IMR-90 (cell line): ENCODE data around the gene ZNF418. TPM values are rescaled to one million over a fixed set of nuclear protein-coding genes. Genes with fewer than 3 reads are reported as not detected.

ENCODE experiments used
- ATAC-seq: fragments of 200-7000 bp; cut with Tn5 transposase; 2 replicates; pipeline ENCODE4 v1.9.1; 2020; ENCODE audit warnings: low read depth, mild to moderate bottlenecking, moderate library complexity
- BruUV-seq: library from RNA; stranded (reverse); fragments of 400-500 nt; replicated peaks from 2 replicates; lab custom pipeline; 2021; lab: Mats Ljungman, UMichigan
- CTCF ChIA-PET: fragments of 300-600 bp; formaldehyde crosslinking; extraction: SDS; loops from one replicate; lab custom pipeline; 2021; ENCODE audit warnings: antibody characterized with exemption; lab: Yijun Ruan, JAX
- POLR2A ChIA-PET: fragments of 300-600 bp; sonication (Branson Sonifier 250); formaldehyde crosslinking; loops from one replicate; lab custom pipeline; 2022; ENCODE audit warnings: antibody characterized with exemption; ENCODE audit not compliant: unreplicated experiment; lab: Charles Lee
- DNase-seq: peaks from one replicate; pipeline ENCODE4 v3.0.0; 2013
- H2AFZ ChIP-seq: replicated peaks from 2 replicates; pipeline ENCODE3; 2013; ENCODE audit warnings: low read length, mild to moderate bottlenecking; ENCODE audit not compliant: poor library complexity
- H2AK5ac ChIP-seq: 2 replicates; pipeline ENCODE4 v1.6.1; 2013; ENCODE audit warnings: low read depth, low read length, inconsistent platforms
- H2AK9ac ChIP-seq: replicated peaks from 2 replicates; pipeline ENCODE3; 2013; ENCODE audit warnings: mild to moderate bottlenecking, low read depth, low read length, moderate library complexity; ENCODE audit not compliant: poor library complexity
- H2BK120ac ChIP-seq: 2 replicates; pipeline ENCODE4 v1.6.1; 2013; ENCODE audit warnings: low read depth, low read length, inconsistent platforms
- H2BK15ac ChIP-seq: 3 replicates; pipeline ENCODE4 v1.6.1; 2013; ENCODE audit warnings: low read depth, low read length, inconsistent platforms
- H2BK20ac ChIP-seq: 2 replicates; pipeline ENCODE4 v1.6.1; 2013; ENCODE audit warnings: low read depth, mild to moderate bottlenecking, inconsistent platforms, low read length, moderate library complexity
- H2BK5ac ChIP-seq: 2 replicates; pipeline ENCODE4 v1.6.1; 2013; ENCODE audit warnings: mild to moderate bottlenecking, low read depth, low read length, inconsistent platforms; ENCODE audit not compliant: poor library complexity, severe bottlenecking
- H3K14ac ChIP-seq: replicated peaks from 2 replicates; pipeline ENCODE4 v1.6.1; 2013; ENCODE audit warnings: low read depth, low read length, inconsistent platforms
- H3K18ac ChIP-seq: 2 replicates; pipeline ENCODE4 v1.6.1; 2013; ENCODE audit warnings: low read depth, low read length, control low read depth
- H3K23ac ChIP-seq: 2 replicates; pipeline ENCODE4 v1.6.1; 2013; ENCODE audit warnings: low read depth, low read length, inconsistent platforms
- H3K27ac ChIP-seq: 2 replicates; pipeline ENCODE4 v1.5.1; 2013; ENCODE audit warnings: mild to moderate bottlenecking, control low read depth, low read length; ENCODE audit not compliant: insufficient read depth
- H3K27me3 ChIP-seq: 2 replicates; pipeline ENCODE4 v1.6.1; 2013; ENCODE audit warnings: low read length; ENCODE audit not compliant: control insufficient read depth, insufficient read depth
- H3K36me3 ChIP-seq: 2 replicates; pipeline ENCODE4 v1.6.1; 2013; ENCODE audit warnings: low read length, mixed read lengths; ENCODE audit not compliant: control insufficient read depth, insufficient read depth
- H3K4ac ChIP-seq: 2 replicates; pipeline ENCODE4 v1.6.1; 2013; ENCODE audit warnings: low read depth, low read length, inconsistent platforms
- H3K4me1 ChIP-seq: 2 replicates; pipeline ENCODE4 v1.6.1; 2013; ENCODE audit warnings: low read length, mixed read lengths; ENCODE audit not compliant: control insufficient read depth, insufficient read depth
- H3K4me2 ChIP-seq: 2 replicates; pipeline ENCODE4 v1.6.1; 2013; ENCODE audit warnings: low read depth, mild to moderate bottlenecking, control low read depth, low read length, moderate library complexity
- H3K4me3 ChIP-seq: 2 replicates; pipeline ENCODE4 v1.5.1; 2013; ENCODE audit warnings: low read depth, mild to moderate bottlenecking, control low read depth, low read length, moderate library complexity; ENCODE audit not compliant: insufficient read depth
- H3K56ac ChIP-seq: 2 replicates; pipeline ENCODE4 v1.6.1; 2013; ENCODE audit warnings: low read length, inconsistent platforms; ENCODE audit not compliant: insufficient read depth; ENCODE audit errors: extremely low read depth
- H3K79me1 ChIP-seq, 2 experiments: 2 replicates each; pipeline ENCODE4 v1.6.1; 2013; ENCODE audit warnings: low read length in 2 of 2, inconsistent platforms in 1 of 2, low read depth in 1 of 2
- H3K9ac ChIP-seq: 2 replicates; pipeline ENCODE4 v1.6.1; 2013; ENCODE audit warnings: low read depth, low read length, control low read depth
- H3K9me1 ChIP-seq: 2 replicates; pipeline ENCODE4 v1.6.1; 2013; ENCODE audit warnings: low read length, inconsistent platforms; ENCODE audit not compliant: insufficient read depth
- H3K9me3 ChIP-seq: 2 replicates; pipeline ENCODE4 v1.6.1; 2013; ENCODE audit warnings: low read length; ENCODE audit not compliant: control insufficient read depth, insufficient read depth
- H4K20me1 ChIP-seq: 2 replicates; pipeline ENCODE4 v1.6.1; 2013; ENCODE audit warnings: low read length, inconsistent platforms; ENCODE audit not compliant: insufficient read depth
- H4K5ac ChIP-seq: 2 replicates; pipeline ENCODE4 v1.6.1; 2013; ENCODE audit warnings: mild to moderate bottlenecking, low read depth, low read length, control low read depth
- H4K8ac ChIP-seq, 2 experiments: 2 replicates each; pipeline ENCODE4 v1.6.1; 2013; ENCODE audit warnings: low read depth in 2 of 2, low read length in 2 of 2, control low read depth in 1 of 2, inconsistent platforms in 1 of 2
- H4K91ac ChIP-seq: 2 replicates; pipeline ENCODE4 v1.6.1; 2013; ENCODE audit warnings: low read depth, low read length, inconsistent platforms; ENCODE audit not compliant: insufficient read depth
- BHLHE40 ChIP-seq: fragments of 150-350 bp; IDR thresholded peaks from 2 replicates; pipeline ENCODE4 v1.6.1; 2016; ENCODE audit warnings: mild to moderate bottlenecking, low read depth, low read length
- CEBPB ChIP-seq: IDR thresholded peaks from 2 replicates; pipeline ENCODE4 v1.6.1; 2012; ENCODE audit warnings: low read depth, low read length, improper control_type of control experiment
- CTCF ChIP-seq: conservative IDR thresholded peaks from 2 replicates; pipeline ENCODE4 v1.5.1; 2012; ENCODE audit warnings: mild to moderate bottlenecking, low read depth, low read length, improper control_type of control experiment
- FOS ChIP-seq: fragments of 150-350 bp; IDR thresholded peaks from 2 replicates; pipeline ENCODE4 v1.6.1; 2016; ENCODE audit warnings: low read depth, low read length
- MAFK ChIP-seq: IDR thresholded peaks from 2 replicates; pipeline ENCODE4 v1.6.1; 2012; ENCODE audit warnings: low read depth, low read length, improper control_type of control experiment
- MXI1 ChIP-seq: IDR thresholded peaks from 2 replicates; pipeline ENCODE4 v1.6.1; 2012; ENCODE audit warnings: low read depth, mild to moderate bottlenecking, low read length, moderate library complexity, borderline replicate concordance
- NFE2L2 ChIP-seq: fragments of 150-350 bp; IDR thresholded peaks from 2 replicates; pipeline ENCODE4 v1.6.1; 2016; ENCODE audit warnings: low read depth, mild to moderate bottlenecking, low read length
- POLR2A ChIP-seq: IDR thresholded peaks from 2 replicates; pipeline ENCODE4 v1.6.1; 2012; ENCODE audit warnings: mild to moderate bottlenecking, low read depth, low read length
- RAD21 ChIP-seq: IDR thresholded peaks from 2 replicates; pipeline ENCODE4 v1.6.1; 2012; ENCODE audit warnings: low read length, improper control_type of control experiment
- RCOR1 ChIP-seq: IDR thresholded peaks from 2 replicates; pipeline ENCODE4 v1.6.1; 2012; ENCODE audit warnings: mild to moderate bottlenecking, low read length, improper control_type of control experiment; ENCODE audit not compliant: insufficient replicate concordance
- RFX5 ChIP-seq: IDR thresholded peaks from 2 replicates; pipeline ENCODE4 v1.8.0; 2012; ENCODE audit warnings: low read depth, mild to moderate bottlenecking, low read length, moderate library complexity
- SMC3 ChIP-seq: fragments of 150-350 bp; IDR thresholded peaks from 2 replicates; pipeline ENCODE4 v1.6.1; 2016; ENCODE audit warnings: low read depth, mild to moderate bottlenecking, antibody characterized with exemption, low read length, moderate library complexity
- USF2 ChIP-seq: fragments of 150-350 bp; IDR thresholded peaks from 2 replicates; pipeline ENCODE4 v1.6.1; 2017; ENCODE audit warnings: mild to moderate bottlenecking, antibody characterized with exemption, low read length, low read depth
- WGBS, 2 experiments: methylation state at CpG; one replicate each; pipeline versions ENCODE4 v1.1.5 to v1.1.7; 2013; ENCODE audit warnings: missing lambda C conversion rate in 2 of 2; ENCODE audit not compliant: insufficient read length in 1 of 2; ENCODE audit errors: extremely low coverage in 2 of 2; 5-methylcytosine and 5-hydroxymethylcytosine counted together
- dilution Hi-C: fragments of 300-500 bp; cut with HindIII; formaldehyde crosslinking; loops from one replicate; pipeline ENCODE4 v1.14.3; 2018; ENCODE audit warnings: low sequenced_read_pairs; ENCODE audit not compliant: unreplicated experiment
- in situ Hi-C: fragments of 300-500 bp; cut with MboI; formaldehyde crosslinking; loops from 3 replicates; pipeline ENCODE4 v1.14.3; 2019; ENCODE audit warnings: low sequenced_read_pairs, inconsistent platforms, mixed read lengths
- intact Hi-C: fragments of 100-400 bp; cut with micrococcal nuclease; formaldehyde crosslinking; loops from 2 replicates; pipeline ENCODE4 v1.10.0; 2022
- polyA plus RNA-seq, 3 experiments: library from polyadenylated mRNA; depleted of rRNA; stranded (reverse); fragments of >200 nt; gene quantifications; 2 replicates each; pipeline ENCODE4 v1.2.3, GENCODE V29; 2012; ENCODE audit warnings: low replicate concordance in 1 of 3
- total RNA-seq: library from RNA; depleted of rRNA; stranded (reverse); fragments of >200 nt; gene quantifications from 2 replicates; pipeline ENCODE4 v1.2.3, GENCODE V29; 2012

ZNF418 gene
- total and polyA plus RNA-seq, 2 of the 4 experiments (the other 2 are of a cell fraction), result 2.1 to 3.4 TPM

- DNase-seq (peak; percentile 84), ATAC-seq (peak; percentile 94)
- Histone ChIP-seq H2BK15ac (no peak within 1 kb of the TSS; the same call in 2 of the 3 replicates), H2AFZ (peak within 1 kb of the TSS; percentile 94), H3K4ac (peak within 1 kb of the TSS; percentile 79), H3K79me1 (peaks cover 16 to 25% of the 10 kb centered on the region in 2 experiments), H2BK5ac (peak within 1 kb of the TSS; percentile 54), H4K5ac (peak within 1 kb of the TSS; percentile 74), H3K9me1 (no peaks in the 10 kb centered on the region), H3K4me2 (peak within 1 kb of the TSS; percentile 85), H4K91ac (no peak within 1 kb of the TSS), H3K9me3 (peaks cover 3% of the 10 kb centered on the region; the same call in 1 of the 2 replicates), H3K4me3 (peak within 1 kb of the TSS; percentile 83), H3K4me1 (peaks cover 2% of the 10 kb centered on the region; the same call in 1 of the 2 replicates), H3K9ac (peak within 1 kb of the TSS; percentile 79), H2BK20ac (no peak within 1 kb of the TSS), H3K27me3 (no peaks in the 10 kb centered on the region), H3K18ac (no peak within 1 kb of the TSS), H3K36me3 (peaks cover 5% of the 10 kb centered on the region), H2AK9ac (peak within 1 kb of the TSS; percentile 86), H4K8ac (peak within 1 kb of the TSS; percentile 77 to 92), H3K56ac (no peak within 1 kb of the TSS), H3K27ac (peak within 1 kb of the TSS; percentile 63; the same call in 1 of the 2 replicates), H2BK120ac (no peak within 1 kb of the TSS), H4K20me1 (no peaks in the 10 kb centered on the region), H3K23ac (peak within 1 kb of the TSS; percentile 84), H3K14ac (peak within 1 kb of the TSS; percentile 79), H2AK5ac (peak within 1 kb of the TSS; percentile 61)
- WGBS, 2 experiments, result 6% methylated on average over 8 of the region's 43 CpGs; no CpG with 5 or more reads in 1 of the 2 experiments
- in situ Hi-C loops, result no loop called here
- POLR2A ChIA-PET, result no interaction called here
- dilution Hi-C loops, result no loop called here
- intact Hi-C loops, result no loop called here
- CTCF ChIA-PET, result no interaction called here
- no peak for TF ChIP-seq RFX5
- peak; percentile 76; the same call in 1 of the 2 replicates for TF ChIP-seq MXI1
- TF ChIP-seq FOS, result no peak
- peak; percentile 23; the same call in 1 of the 2 replicates for TF ChIP-seq RAD21
- TF ChIP-seq MAFK, result no peak
- peak; percentile 92 for TF ChIP-seq BHLHE40
- no peak for TF ChIP-seq NFE2L2
- TF ChIP-seq CEBPB, result no peak
- TF ChIP-seq POLR2A, result peak; percentile 67
- TF ChIP-seq CTCF, result peak; percentile 48
- peak; percentile 27 for TF ChIP-seq SMC3
- peak; percentile 90 for TF ChIP-seq USF2
- no peak for TF ChIP-seq RCOR1
- no TSS peak for BruUV-seq
Observed at GRCh38 chr19:57888560-57889231, 46.5 kb downstream of the ZNF418 start, which contains the start of gene ZNF814. Gene ZNF814 (minus strand): TSS chr19:57889037. CDS start chr19:57888802, 235 bp downstream.
